HFFc6 (cell line): ENCODE measurements around the gene SHANK1. TPM values are rescaled to one million over a fixed set of nuclear protein-coding genes. Genes with fewer than 3 reads are reported as not detected.

Source experiments
- DNase-seq: peaks from one replicate; pipeline ENCODE4 v3.0.0-alpha.2; 2018
- H3K27ac Mint-ChIP-seq: 2 replicates; pipeline ENCODE4 v1.8.0; 2020; ENCODE audit warnings: mild to moderate bottlenecking, mixed read lengths
- H3K27me3 Mint-ChIP-seq: 2 replicates; pipeline ENCODE4 v1.8.0; 2021; ENCODE audit warnings: mild to moderate bottlenecking, moderate library complexity, mixed read lengths; ENCODE audit not compliant: insufficient read depth
- H3K36me3 Mint-ChIP-seq: 2 replicates; pipeline ENCODE4 v1.8.0; 2021; ENCODE audit warnings: low read depth, mixed read lengths
- H3K4me1 Mint-ChIP-seq: 2 replicates; pipeline ENCODE4 v1.8.0; 2020; ENCODE audit warnings: low read depth, mixed read lengths
- H3K4me3 Mint-ChIP-seq: 2 replicates; pipeline ENCODE4 v1.8.0; 2020; ENCODE audit warnings: mild to moderate bottlenecking, moderate library complexity, mixed read lengths
- H3K9me3 Mint-ChIP-seq: 2 replicates; pipeline ENCODE4 v1.8.0; 2020; ENCODE audit warnings: mild to moderate bottlenecking, mixed read lengths
- total RNA-seq, 6 experiments: library from RNA; stranded (reverse); fragmentation: NEBNext Ultra II Directional; extraction: Animal tissue kit (Norgen Biotek cat#: 25700); gene quantifications; 2 replicates in 1 of 6; 3 replicates in 5 of 6; pipeline ENCODE4 v1.2.3, GENCODE V29; 2021
- TF ChIP-seq, protein P1 (sequence below): fragments of 200-600 bp; sonication (generic); IDR thresholded peaks from 2 replicates; pipeline ENCODE4 v1.5.0; 2021; ENCODE audit warnings: antibody characterized with exemption, mild to moderate bottlenecking

Gene SHANK1
- total RNA-seq, 6 experiments from 2014 or later, result 5.4 to 16.7 (median 14.7) TPM

DNA sequence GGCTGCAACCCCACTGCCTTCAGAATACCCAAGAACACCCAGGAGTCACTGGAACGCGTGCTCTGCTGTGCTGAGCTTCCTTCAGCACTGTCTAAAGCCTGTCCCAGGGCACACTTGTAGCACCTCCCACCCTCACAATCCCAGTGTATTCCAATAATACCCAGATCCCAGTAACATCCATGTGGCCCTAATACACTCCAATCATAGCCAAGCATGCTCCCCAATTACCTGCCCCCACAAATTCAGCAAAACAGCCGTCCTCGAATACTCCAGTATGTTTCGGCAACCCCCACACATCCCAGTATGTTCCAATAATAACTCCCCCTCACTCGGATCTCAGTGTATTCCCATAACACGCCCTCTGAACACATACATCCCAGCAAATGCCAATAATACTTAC, 29.2 kb downstream of the SHANK1 start:
- Mint-ChIP-seq H3K4me1 (no peaks in the 10 kb centered on the region), H3K4me3 (no peak overlapping the region), H3K9me3 (no peaks in the 10 kb centered on the region), H3K27me3 (peaks cover 9% of the 10 kb centered on the region), H3K27ac (no peak overlapping the region), H3K36me3 (no peaks in the 10 kb centered on the region)
- TF ChIP-seq, protein P1, sequence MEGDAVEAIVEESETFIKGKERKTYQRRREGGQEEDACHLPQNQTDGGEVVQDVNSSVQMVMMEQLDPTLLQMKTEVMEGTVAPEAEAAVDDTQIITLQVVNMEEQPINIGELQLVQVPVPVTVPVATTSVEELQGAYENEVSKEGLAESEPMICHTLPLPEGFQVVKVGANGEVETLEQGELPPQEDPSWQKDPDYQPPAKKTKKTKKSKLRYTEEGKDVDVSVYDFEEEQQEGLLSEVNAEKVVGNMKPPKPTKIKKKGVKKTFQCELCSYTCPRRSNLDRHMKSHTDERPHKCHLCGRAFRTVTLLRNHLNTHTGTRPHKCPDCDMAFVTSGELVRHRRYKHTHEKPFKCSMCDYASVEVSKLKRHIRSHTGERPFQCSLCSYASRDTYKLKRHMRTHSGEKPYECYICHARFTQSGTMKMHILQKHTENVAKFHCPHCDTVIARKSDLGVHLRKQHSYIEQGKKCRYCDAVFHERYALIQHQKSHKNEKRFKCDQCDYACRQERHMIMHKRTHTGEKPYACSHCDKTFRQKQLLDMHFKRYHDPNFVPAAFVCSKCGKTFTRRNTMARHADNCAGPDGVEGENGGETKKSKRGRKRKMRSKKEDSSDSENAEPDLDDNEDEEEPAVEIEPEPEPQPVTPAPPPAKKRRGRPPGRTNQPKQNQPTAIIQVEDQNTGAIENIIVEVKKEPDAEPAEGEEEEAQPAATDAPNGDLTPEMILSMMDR, result no peak
- DNase-seq, result no peak

DNA sequence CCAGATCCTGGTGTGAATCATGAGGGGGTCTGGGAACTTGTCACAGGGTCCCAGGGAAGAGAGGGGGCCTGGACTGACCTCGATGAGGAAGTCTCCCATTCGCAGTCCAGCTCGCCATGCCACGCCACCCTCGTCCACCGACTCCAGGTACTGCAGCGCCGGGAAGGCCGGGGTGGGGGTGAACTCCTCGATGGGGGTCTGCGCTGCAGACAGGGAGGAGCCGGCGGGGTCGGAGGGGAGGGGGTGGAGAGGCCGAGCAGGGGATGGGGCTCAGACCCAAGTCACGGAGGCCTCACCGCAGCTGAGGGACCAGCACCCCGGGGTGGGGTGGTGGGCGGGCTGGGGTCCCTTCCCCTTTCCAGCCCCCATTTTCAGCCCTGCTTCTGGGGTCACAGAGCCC, 30.8 kb downstream of the SHANK1 start:
- Mint-ChIP-seq H3K27me3 (peaks cover 5% of the 10 kb centered on the region), H3K4me1 (no peaks in the 10 kb centered on the region), H3K27ac (no peak overlapping the region), H3K9me3 (no peaks in the 10 kb centered on the region), H3K36me3 (no peaks in the 10 kb centered on the region), H3K4me3 (no peak overlapping the region)
- no peak for DNase-seq
- TF ChIP-seq, protein P1, result no peak

DNA sequence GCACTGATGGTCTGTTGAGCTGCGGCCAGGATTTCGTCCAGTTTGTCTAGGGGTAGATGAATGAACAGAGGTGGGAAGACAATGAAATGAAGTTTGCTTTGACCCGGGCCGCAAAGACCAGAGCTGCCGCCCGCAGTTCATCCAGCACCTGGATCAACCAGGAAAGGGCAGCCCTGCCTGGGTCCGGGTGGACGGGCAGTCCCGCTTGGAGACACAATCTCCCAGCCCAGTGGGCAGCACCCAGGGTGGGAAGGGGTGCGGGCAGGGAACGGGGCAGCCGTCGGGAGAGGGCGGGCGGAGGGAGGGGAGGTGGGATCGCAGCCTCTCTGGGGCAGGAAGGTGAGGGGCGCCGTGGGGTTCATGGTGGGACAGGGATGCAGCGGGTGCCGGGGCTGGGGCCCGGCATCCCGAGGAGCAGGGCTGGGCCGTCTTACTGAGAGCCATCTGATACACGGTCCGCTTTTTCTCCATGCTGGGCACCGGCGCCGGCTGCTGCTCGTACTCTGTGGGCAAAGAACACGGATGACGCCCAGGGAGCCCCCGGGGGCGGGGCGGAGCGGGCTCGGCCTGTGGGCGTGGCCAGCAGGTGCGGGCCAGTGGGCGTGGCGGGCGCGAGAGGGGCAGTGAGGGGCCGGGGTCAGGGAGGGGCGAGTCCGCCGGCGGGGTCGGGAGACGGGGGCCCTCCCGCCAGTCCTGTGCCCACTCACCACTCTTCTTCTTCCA, 33.1 kb downstream of the SHANK1 start:
- Mint-ChIP-seq H3K9me3 (no peaks in the 10 kb centered on the region), H3K4me1 (no peaks in the 10 kb centered on the region), H3K4me3 (no peak overlapping the region), H3K27ac (no peak overlapping the region), H3K36me3 (no peaks in the 10 kb centered on the region), H3K27me3 (peaks cover 7% of the 10 kb centered on the region; the same call in 1 of the 2 replicates)
- TF ChIP-seq, protein P1, result no peak
- DNase-seq, result no peak

DNA sequence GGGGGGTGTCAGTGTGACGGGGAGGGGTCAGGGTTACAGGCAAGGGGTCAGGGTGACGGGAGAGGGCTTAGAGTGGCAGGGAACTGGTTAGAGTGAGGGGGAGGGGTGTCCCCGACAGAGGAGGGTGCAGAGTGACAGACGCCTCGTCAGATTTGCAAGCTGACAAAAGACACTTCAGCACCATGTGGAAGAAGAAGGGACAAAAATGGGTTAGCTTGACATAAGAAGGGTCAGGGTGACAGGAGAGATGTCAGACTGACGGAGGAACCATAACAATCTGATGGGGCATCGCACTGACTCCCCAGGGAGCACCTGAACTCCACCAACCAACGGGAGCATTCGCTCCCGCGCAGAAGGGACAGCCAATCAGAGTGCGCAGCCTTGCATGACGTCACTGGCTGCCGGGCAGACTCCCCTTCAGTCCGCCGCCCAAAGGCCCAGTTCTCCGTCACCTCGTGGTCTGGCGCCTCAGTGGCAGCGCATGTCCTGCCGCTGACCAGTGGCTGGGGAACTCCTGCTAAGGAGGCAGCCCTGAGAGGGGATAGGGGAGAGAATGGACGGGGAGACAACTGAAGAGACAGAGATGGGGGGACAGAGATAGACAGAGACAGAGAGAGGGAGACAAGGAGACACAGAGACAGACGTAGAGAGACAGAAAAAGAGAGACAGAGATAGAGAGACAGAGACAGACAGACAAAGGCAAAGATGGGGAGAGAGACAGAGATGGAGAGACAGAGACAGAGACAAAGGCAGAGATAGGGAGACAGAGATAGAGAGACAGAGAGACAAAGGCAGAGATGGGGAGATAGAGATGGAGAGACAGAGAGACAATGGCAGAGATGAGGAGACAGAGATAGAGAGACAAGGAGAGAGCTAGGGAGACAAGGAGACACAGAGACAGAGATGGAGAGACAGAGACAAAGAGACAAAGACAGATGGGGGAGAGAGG, 40.2 kb downstream of the SHANK1 start:
- Mint-ChIP-seq H3K9me3 (no peaks in the 10 kb centered on the region), H3K4me1 (no peaks in the 10 kb centered on the region), H3K36me3 (no peaks in the 10 kb centered on the region), H3K27ac (no peak overlapping the region), H3K4me3 (no peak overlapping the region), H3K27me3 (peaks cover 25% of the 10 kb centered on the region)
- TF ChIP-seq, protein P1, result no peak
- DNase-seq, result peak; percentile 80

DNA sequence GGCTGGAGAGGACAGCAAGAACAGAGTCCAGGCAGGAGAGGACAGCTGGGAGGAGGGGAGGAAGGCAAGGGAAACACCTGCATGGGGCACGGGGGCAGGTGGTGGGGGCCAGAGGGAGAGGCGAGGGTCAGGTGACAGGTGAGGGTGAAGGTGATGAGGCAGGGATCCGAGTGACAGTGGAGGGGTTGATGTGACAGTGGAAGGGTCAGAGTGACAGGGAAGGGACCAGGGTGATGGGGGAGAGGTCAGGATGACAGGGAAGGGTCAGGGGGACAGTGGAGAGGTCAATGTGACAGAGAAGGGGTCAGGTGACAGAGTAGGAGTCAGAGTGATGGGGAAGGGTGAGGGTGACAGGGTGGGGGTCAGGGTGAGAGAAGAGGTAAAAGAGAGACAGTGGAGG, 41.3 kb downstream of the SHANK1 start:
- no peak overlapping the region for H3K27ac Mint-ChIP-seq
- no peaks in the 10 kb centered on the region for H3K36me3 Mint-ChIP-seq
- TF ChIP-seq, protein P1, result no peak
- H3K4me1 Mint-ChIP-seq, result no peaks in the 10 kb centered on the region
- H3K4me3 Mint-ChIP-seq, result no peak overlapping the region
- H3K27me3 Mint-ChIP-seq, result peaks cover 34% of the 10 kb centered on the region
- DNase-seq, result no peak
- no peaks in the 10 kb centered on the region for H3K9me3 Mint-ChIP-seq
